ENCODE data around the gene LMF1.

LMF1 gene

DNA sequence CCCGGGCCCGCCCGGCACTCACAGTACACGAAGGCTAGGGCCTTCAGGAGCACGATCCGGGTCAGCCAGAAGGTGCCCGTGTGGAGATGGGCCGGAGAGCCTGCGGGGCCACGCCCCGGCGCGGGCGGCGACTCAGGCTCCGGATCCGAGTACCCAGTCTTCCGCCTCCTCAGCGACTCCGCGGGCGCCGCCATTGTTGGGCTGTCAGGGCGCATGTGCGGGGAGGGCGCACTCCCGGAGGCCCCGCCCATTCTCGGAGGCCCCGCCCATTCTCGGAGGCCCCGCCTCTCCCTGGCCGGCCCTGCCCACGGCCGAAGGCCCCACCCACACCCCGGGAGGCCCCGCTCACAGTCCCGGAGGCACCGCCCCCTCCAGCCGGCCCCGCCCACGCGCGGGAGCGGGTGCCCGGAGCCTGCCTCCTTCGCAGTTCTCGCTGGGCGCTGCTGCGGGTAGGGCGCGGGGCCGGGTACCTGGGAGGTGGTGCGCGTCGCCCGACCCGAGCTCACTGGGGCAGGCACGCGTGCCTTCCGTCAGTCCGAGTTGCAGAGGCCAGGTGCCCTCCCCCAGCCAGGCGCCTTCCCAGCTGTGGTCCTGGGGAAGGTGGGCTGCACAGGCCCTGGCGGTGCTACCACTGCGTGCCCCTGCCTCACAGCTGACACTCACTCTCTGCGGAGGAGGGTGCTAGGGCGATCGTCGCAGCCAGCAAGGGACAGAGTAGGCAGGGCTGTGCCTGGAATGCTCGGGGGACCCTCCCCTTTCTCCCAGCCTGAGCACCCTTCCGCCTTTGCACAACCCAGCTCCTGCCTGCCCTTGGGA is at the start of gene LMF1:
TSS of gene LMF1 (minus strand) at position 219 of the 816 bp plus-strand sequence. CDS start at position 215, 4 bp downstream.
- Histone ChIP-seq H3K9ac (ENCODE audit: low read depth, low read length) (peak within 1 kb of the TSS; percentile 51), H3K9me3 (ENCODE audit: control insufficient read depth, insufficient read depth, low read length) (no peaks in the 10 kb centered on the region), H3K36me3 (ENCODE audit: control insufficient read depth, insufficient read depth, low read length) (no peaks in the 10 kb centered on the region), H3K27ac (ENCODE audit: low read depth, low read length) (peak within 1 kb of the TSS; percentile 60), H3K27me3 (ENCODE audit: control insufficient read depth, insufficient read depth, low read length) (peaks cover 19% of the 10 kb centered on the region), H3K4me3 (ENCODE audit: low read depth, low read length) (peak within 1 kb of the TSS; percentile 80), H3K4me1 (ENCODE audit: control insufficient read depth, insufficient read depth, low read length) (peaks cover 3% of the 10 kb centered on the region; the same call in 1 of the 2 replicates)

DNA sequence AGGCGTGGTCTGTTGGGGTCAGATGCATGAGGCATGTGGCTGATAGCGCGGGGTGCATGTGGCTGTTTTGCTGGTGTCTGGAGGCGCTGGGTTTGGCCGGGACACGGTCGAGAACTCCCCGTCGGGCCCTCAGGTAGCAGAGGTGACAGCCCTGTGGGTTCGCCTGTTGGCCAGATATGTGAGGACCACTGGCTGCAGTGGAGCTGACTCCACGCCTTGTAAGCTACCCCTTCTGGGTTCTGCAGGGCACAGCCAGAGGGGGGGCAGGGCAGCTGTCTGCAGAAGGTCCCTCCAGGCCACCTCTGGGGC is 49.3 kb upstream of the LMF1 start:
- Histone ChIP-seq H3K4me3 (ENCODE audit: low read depth, low read length) (no peak overlapping the region), H3K27me3 (ENCODE audit: control insufficient read depth, insufficient read depth, low read length) (no peaks in the 10 kb centered on the region), H3K9ac (ENCODE audit: low read depth, low read length) (no peak overlapping the region), H3K9me3 (ENCODE audit: control insufficient read depth, insufficient read depth, low read length) (no peaks in the 10 kb centered on the region), H3K4me1 (ENCODE audit: control insufficient read depth, insufficient read depth, low read length) (no peaks in the 10 kb centered on the region), H3K27ac (ENCODE audit: low read depth, low read length) (no peak overlapping the region), H3K36me3 (ENCODE audit: control insufficient read depth, insufficient read depth, low read length) (no peaks in the 10 kb centered on the region)

DNA sequence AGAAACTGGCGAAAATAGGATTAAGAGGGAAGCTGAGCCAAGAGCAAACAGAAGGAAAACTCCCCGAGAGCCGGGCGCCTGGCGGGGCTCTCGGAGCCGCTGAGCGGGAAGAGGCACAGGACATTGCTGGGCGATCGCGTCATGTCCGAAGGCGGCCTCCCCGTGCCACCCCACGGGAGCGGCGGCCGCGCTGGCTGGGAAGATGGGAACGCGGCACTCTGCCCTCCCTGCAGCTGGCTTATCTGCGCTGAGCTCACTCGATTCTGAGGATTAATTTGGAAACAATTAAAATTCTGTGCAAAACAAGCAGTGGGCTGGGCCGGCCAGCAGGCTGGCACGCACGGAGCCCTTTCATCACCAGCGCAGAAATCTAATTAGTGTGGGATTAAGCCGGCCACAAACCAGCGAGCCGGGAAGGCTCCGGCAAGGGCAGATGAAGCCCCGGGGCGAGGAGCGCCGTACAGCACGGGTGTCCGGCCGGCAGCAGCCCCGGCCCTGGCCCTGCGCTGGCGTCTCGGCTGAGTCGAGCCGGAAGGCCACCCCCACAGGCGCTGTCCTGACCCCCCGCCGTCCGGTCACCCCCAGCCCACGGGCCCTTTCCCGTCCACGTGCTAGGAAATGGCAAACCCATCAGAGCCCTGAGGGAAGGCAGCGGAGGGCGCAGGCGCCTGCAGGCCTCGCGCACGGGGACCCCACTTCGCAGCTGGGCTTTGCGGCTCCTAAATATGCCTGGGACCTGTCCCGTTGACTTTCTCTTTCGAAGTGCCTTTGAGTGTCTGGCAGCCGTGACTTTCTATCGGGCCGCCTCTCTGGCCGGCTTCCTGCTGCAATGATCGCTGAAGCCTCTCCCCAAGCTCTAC is 48.7 kb upstream of the LMF1 start:
- H3K4me3 ChIP-seq (ENCODE audit: low read depth, low read length) = no peak overlapping the region
- H3K9me3 ChIP-seq (ENCODE audit: control insufficient read depth, insufficient read depth, low read length) = no peaks in the 10 kb centered on the region
- H3K27me3 ChIP-seq (ENCODE audit: control insufficient read depth, insufficient read depth, low read length) = no peaks in the 10 kb centered on the region
- H3K36me3 ChIP-seq (ENCODE audit: control insufficient read depth, insufficient read depth, low read length) = no peaks in the 10 kb centered on the region
- H3K9ac ChIP-seq (ENCODE audit: low read depth, low read length) = no peak overlapping the region
- no peaks in the 10 kb centered on the region for H3K4me1 ChIP-seq (ENCODE audit: control insufficient read depth, insufficient read depth, low read length)
- H3K27ac ChIP-seq (ENCODE audit: low read depth, low read length) = no peak overlapping the region

DNA sequence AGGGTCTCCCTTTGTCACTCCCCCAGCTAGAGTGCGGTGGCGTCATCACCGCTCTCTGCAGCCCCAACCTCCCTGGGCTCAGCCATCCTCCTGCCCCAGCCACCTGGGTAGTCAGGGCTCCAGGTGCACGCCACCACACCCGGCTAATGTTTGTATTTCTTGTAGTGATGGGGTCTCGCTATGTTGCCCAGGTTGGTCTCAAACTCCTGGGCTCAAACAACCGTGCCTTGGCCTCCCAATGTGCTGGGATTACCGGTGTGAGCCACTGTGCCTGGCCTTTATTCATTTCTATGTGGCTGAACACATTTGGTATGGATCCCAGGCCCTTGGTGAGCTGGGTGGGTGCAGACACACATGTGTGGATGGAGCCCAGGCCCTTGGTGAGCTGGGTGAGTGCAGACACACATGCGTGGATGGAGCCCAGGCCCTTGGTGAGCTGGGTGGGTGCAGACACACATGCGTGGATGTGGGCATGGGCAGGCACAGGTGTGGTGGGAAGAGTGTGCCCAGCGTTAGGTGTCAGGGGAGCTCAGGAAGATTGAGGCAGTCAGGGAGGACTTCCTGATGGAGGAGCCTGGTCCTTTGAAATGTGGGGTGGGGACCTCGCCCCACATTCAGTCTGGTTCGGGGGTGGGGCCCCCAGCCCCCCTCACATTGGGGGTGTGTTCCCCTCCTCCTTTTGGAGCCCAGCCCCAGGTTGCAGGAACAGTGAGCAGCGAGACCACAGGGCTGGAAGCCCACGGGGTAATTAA is 47.8 kb upstream of the LMF1 start:
- H3K36me3 ChIP-seq (ENCODE audit: control insufficient read depth, insufficient read depth, low read length) = no peaks in the 10 kb centered on the region
- no peak overlapping the region for H3K4me3 ChIP-seq (ENCODE audit: low read depth, low read length)
- no peaks in the 10 kb centered on the region for H3K9me3 ChIP-seq (ENCODE audit: control insufficient read depth, insufficient read depth, low read length)
- H3K9ac ChIP-seq (ENCODE audit: low read depth, low read length) = no peak overlapping the region
- H3K27ac ChIP-seq (ENCODE audit: low read depth, low read length) = no peak overlapping the region
- no peaks in the 10 kb centered on the region for H3K27me3 ChIP-seq (ENCODE audit: control insufficient read depth, insufficient read depth, low read length)
- H3K4me1 ChIP-seq (ENCODE audit: control insufficient read depth, insufficient read depth, low read length) = no peaks in the 10 kb centered on the region

DNA sequence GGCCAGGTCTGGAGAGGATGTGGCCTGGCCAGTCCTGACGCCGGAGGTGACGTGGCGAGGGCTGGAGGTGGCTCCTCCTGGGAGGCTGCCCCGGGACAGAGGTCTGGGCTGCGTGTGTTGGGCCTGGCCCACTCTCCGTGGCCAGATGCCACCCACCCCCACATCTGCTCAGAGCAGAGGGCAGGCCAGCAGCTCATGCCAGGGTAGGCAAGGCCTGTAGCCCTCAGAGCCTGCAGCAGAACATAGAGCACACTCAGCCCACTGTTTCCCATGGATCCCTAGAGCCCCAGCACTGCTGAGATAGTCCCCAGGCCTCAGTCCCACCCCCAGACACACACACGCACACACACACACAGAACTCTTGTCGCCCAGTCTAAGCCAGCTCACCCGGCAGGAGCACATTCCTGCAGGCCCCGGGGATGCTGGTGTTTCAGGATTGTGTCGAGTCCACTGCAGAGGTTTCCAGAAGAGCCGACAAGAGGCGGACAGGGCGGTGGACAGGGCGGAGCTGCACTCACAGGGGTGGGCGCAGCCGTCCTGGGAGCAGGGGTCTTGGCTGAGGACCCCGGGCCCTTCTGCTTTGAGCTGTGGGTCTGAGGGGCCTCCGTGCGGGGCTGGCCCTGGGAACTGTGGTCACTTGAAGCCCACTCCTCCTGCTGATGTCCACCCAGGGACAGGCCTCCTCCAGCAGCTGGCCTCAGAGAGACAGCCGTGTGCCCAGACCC is 44.1 kb upstream of the LMF1 start:
- Histone ChIP-seq H3K9me3 (ENCODE audit: control insufficient read depth, insufficient read depth, low read length) (no peaks in the 10 kb centered on the region), H3K36me3 (ENCODE audit: control insufficient read depth, insufficient read depth, low read length) (no peaks in the 10 kb centered on the region), H3K27me3 (ENCODE audit: control insufficient read depth, insufficient read depth, low read length) (no peaks in the 10 kb centered on the region), H3K4me1 (ENCODE audit: control insufficient read depth, insufficient read depth, low read length) (no peaks in the 10 kb centered on the region), H3K4me3 (ENCODE audit: low read depth, low read length) (no peak overlapping the region), H3K9ac (ENCODE audit: low read depth, low read length) (no peak overlapping the region), H3K27ac (ENCODE audit: low read depth, low read length) (no peak overlapping the region)

DNA sequence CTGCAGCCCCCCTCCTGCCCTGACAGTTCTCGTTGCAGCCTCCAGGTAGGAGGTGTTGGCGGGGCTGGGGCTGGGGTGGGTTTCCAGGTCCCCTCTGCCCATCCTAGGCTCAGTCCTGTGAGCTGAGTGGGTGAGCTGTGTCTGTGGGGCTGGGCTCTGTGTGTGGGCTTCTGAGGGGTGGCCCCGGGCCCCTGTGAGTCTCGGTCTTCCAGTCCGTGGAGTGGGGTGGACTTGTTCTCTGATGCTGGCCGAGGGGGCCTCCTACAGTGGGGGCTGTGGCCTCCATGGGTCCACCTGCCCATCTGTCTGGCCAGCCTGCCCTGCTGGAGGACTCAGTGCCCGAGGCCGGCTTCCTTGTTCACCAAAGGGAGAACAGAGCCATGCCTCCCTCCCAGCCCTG is 43.4 kb upstream of the LMF1 start:
- Histone ChIP-seq H3K4me3 (ENCODE audit: low read depth, low read length) (no peak overlapping the region), H3K4me1 (ENCODE audit: control insufficient read depth, insufficient read depth, low read length) (no peaks in the 10 kb centered on the region), H3K9ac (ENCODE audit: low read depth, low read length) (no peak overlapping the region), H3K36me3 (ENCODE audit: control insufficient read depth, insufficient read depth, low read length) (no peaks in the 10 kb centered on the region), H3K9me3 (ENCODE audit: control insufficient read depth, insufficient read depth, low read length) (no peaks in the 10 kb centered on the region), H3K27ac (ENCODE audit: low read depth, low read length) (no peak overlapping the region), H3K27me3 (ENCODE audit: control insufficient read depth, insufficient read depth, low read length) (no peaks in the 10 kb centered on the region)

DNA sequence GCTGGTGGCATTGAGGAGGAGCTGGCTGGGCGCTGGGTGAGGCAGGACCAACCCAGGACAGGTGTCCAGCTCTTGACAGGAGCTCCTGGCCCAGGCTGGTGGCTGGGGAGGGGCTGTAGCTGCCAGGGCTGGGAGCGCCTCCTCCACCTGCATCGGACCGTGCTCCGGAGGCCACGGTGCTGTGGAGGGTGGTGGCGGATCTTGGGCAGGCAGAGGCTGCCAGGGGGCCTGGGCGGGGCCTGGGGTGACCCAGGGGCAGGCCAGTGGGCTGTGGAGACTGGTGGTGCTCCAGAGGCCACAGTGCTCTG is 42.8 kb upstream of the LMF1 start:
- Histone ChIP-seq H3K4me3 (ENCODE audit: low read depth, low read length) (no peak overlapping the region), H3K9ac (ENCODE audit: low read depth, low read length) (no peak overlapping the region), H3K27me3 (ENCODE audit: control insufficient read depth, insufficient read depth, low read length) (no peaks in the 10 kb centered on the region)

DNA sequence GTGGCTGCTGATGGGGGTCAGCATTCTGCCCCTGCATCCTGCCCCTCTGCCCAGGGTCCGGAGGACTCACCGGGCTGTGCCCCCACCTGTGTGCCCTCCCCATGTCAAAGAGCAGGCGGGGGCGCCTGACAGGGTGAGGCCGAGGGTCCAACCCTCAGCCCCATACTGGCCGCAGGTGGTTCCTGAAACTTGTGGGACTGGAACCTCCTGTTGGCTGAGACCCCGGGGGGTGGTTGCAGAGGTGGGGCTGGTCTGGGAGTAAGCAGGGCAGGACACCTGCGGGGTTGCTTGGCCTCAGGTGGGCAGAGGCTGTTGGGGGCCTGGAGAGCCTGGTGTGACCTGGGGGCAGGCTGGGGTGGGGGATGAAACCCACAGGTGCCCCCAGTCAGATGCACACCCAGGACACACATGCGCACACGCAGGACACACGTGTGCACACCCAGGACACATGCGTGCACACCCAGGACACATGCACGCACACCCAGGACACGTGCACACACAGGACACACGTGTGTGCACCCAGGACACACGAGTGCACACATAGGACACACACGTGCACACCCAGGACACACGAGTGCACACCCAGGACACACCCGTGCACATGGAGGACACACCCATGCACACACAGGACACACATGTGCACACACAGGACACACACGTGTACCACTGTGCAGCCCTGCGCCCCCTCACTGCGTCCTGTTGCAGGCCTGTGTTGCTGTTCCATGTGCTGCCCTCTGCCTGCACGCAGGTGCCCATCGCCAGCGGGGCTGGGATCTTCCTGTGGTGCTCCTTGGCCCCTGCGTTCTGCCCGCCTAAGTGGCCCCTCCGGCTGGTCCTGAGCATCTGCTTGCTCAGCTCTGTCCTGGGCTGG is 42.2 kb upstream of the LMF1 start:
- no peak overlapping the region for H3K27ac ChIP-seq (ENCODE audit: low read depth, low read length)
- no peak overlapping the region for H3K4me3 ChIP-seq (ENCODE audit: low read depth, low read length)
- no peaks in the 10 kb centered on the region for H3K27me3 ChIP-seq (ENCODE audit: control insufficient read depth, insufficient read depth, low read length)
- H3K4me1 ChIP-seq (ENCODE audit: control insufficient read depth, insufficient read depth, low read length) = no peaks in the 10 kb centered on the region
- no peaks in the 10 kb centered on the region for H3K36me3 ChIP-seq (ENCODE audit: control insufficient read depth, insufficient read depth, low read length)
- H3K9ac ChIP-seq (ENCODE audit: low read depth, low read length) = no peak overlapping the region
- H3K9me3 ChIP-seq (ENCODE audit: control insufficient read depth, insufficient read depth, low read length) = no peaks in the 10 kb centered on the region

More for the DNA sequence above, 42.8 kb upstream of the LMF1 start:
- Histone ChIP-seq H3K4me1 (ENCODE audit: control insufficient read depth, insufficient read depth, low read length) (no peaks in the 10 kb centered on the region), H3K9me3 (ENCODE audit: control insufficient read depth, insufficient read depth, low read length) (no peaks in the 10 kb centered on the region), H3K36me3 (ENCODE audit: control insufficient read depth, insufficient read depth, low read length) (no peaks in the 10 kb centered on the region), H3K27ac (ENCODE audit: low read depth, low read length) (no peak overlapping the region)

DNA sequence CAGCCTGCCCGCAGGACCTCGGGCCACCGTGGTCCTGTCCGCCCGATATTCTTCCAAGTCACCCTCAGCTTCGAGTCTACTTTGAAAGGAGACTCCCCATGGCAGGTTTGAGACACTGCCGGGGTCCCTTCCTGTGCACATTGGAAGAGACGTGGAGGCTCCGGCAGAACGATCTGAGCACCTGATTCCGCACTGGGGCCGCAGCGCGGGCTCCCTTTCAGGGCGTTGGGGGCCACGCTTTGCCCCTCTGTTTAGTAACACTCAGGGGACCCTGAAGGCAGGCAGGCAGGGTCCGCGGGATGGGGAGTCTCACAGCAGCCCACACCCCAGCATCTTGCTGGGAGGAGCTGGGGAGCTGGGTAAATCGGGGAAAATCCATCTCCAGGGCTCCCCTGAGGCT is 41.4 kb upstream of the LMF1 start:
- Histone ChIP-seq H3K27me3 (ENCODE audit: control insufficient read depth, insufficient read depth, low read length) (no peaks in the 10 kb centered on the region), H3K4me3 (ENCODE audit: low read depth, low read length) (no peak overlapping the region), H3K4me1 (ENCODE audit: control insufficient read depth, insufficient read depth, low read length) (no peaks in the 10 kb centered on the region), H3K9ac (ENCODE audit: low read depth, low read length) (no peak overlapping the region), H3K36me3 (ENCODE audit: control insufficient read depth, insufficient read depth, low read length) (no peaks in the 10 kb centered on the region), H3K9me3 (ENCODE audit: control insufficient read depth, insufficient read depth, low read length) (no peaks in the 10 kb centered on the region), H3K27ac (ENCODE audit: low read depth, low read length) (no peak overlapping the region)
